ENCODE measurements around the gene CHMP3.

CHMP3 gene

DNA sequence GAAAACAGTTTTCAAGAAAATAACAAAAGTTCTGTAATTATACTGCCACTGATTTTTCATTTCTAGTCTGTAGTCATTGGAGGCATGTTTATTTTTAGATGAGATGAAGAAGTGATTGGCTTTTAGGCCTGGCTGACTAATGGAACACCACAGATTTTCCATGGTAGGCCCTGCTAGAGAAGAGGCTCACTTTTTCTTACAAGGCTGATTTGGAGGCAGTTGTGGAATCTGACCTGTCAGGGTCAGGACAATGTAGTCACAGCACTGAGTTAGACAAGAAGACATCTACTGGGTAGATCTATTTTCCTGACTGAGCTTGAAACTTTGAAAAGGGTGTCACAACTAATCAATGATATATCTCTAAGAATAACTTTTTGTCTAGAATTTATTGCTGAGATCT, 78.1 kb downstream of the CHMP3 start:
- no peak for TF ChIP-seq TCF12 (IDR thresholded peaks at IDR 0.05; ENCODE audit: low read depth)
- no peak for TF ChIP-seq NFIC (IDR thresholded peaks at IDR 0.05)
- TF ChIP-seq EP300 (IDR thresholded peaks at IDR 0.05; ENCODE audit: borderline replicate concordance), result no peak
- no peak for TF ChIP-seq ZBTB7A (IDR thresholded peaks at IDR 0.05; ENCODE audit: low read depth)
- TF ChIP-seq TEAD4 (IDR thresholded peaks at IDR 0.05), result no peak
- TF ChIP-seq YY1 (IDR thresholded peaks at IDR 0.05; ENCODE audit: low read depth), result no peak
- no peak for TF ChIP-seq FOXM1 (IDR thresholded peaks at IDR 0.05; ENCODE audit: borderline replicate concordance, low read depth)
- TF ChIP-seq USF1 (IDR thresholded peaks at IDR 0.05), result no peak
- TF ChIP-seq REST (IDR thresholded peaks at IDR 0.05; ENCODE audit: low read depth), result no peak
- TF ChIP-seq CEBPB (IDR thresholded peaks at IDR 0.05), result no peak
- no peak for TF ChIP-seq CREB1 (IDR thresholded peaks at IDR 0.05; ENCODE audit: low read depth)
- TF ChIP-seq, protein P1, sequence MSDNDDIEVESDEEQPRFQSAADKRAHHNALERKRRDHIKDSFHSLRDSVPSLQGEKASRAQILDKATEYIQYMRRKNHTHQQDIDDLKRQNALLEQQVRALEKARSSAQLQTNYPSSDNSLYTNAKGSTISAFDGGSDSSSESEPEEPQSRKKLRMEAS (IDR thresholded peaks at IDR 0.05), result no peak
- no peak for TF ChIP-seq EGR1 (IDR thresholded peaks at IDR 0.05)
- no peak for TF ChIP-seq TAF1 (IDR thresholded peaks at IDR 0.05; ENCODE audit: low read depth)
- no peak for TF ChIP-seq RAD21 (IDR thresholded peaks at IDR 0.05; ENCODE audit: low read depth)

GRCh38 chr2:86484385-86484784, 78.9 kb downstream of the CHMP3 start:
- TF ChIP-seq EP300 (IDR thresholded peaks at IDR 0.05; ENCODE audit: borderline replicate concordance) (no peak), EGR1 (IDR thresholded peaks at IDR 0.05) (no peak), NFIC (IDR thresholded peaks at IDR 0.05) (no peak), TCF12 (IDR thresholded peaks at IDR 0.05; ENCODE audit: low read depth) (no peak), YY1 (IDR thresholded peaks at IDR 0.05; ENCODE audit: low read depth) (no peak), CREB1 (IDR thresholded peaks at IDR 0.05; ENCODE audit: low read depth) (no peak), CEBPB (IDR thresholded peaks at IDR 0.05) (no peak), FOXM1 (IDR thresholded peaks at IDR 0.05; ENCODE audit: borderline replicate concordance, low read depth) (no peak), RAD21 (IDR thresholded peaks at IDR 0.05; ENCODE audit: low read depth) (no peak), ZBTB7A (IDR thresholded peaks at IDR 0.05; ENCODE audit: low read depth) (no peak)
- TF ChIP-seq, protein P1 (IDR thresholded peaks at IDR 0.05), result no peak

DNA sequence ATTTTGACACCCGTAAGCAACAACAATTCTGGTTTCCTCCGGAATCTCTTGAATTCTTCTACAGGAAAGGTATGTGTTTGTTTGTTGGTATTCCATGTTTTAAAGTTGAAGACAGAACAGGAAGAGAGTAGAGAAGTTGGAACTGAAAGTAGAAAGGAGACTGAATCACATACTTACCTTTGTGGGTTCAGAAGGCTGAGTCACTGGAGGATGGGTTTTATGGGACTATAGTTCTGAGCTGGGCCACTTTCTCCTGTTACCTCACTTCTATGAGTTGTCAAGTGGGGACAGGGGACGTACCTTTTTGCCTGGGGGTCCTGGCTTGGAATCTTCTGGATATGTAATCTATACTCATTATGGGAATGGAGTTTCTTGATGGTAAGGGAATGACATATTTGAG, 81.2 kb downstream of the CHMP3 start:
- no peak for TF ChIP-seq TCF12 (IDR thresholded peaks at IDR 0.05; ENCODE audit: low read depth)
- TF ChIP-seq USF1 (IDR thresholded peaks at IDR 0.05), result no peak
- TF ChIP-seq TAF1 (IDR thresholded peaks at IDR 0.05; ENCODE audit: low read depth), result no peak
- no peak for TF ChIP-seq FOXM1 (IDR thresholded peaks at IDR 0.05; ENCODE audit: borderline replicate concordance, low read depth)
- TF ChIP-seq, protein P1 (IDR thresholded peaks at IDR 0.05), result no peak
- no peak for TF ChIP-seq REST (IDR thresholded peaks at IDR 0.05; ENCODE audit: low read depth)
- TF ChIP-seq CREB1 (IDR thresholded peaks at IDR 0.05; ENCODE audit: low read depth), result no peak
- TF ChIP-seq CEBPB (IDR thresholded peaks at IDR 0.05), result no peak
- no peak for TF ChIP-seq TEAD4 (IDR thresholded peaks at IDR 0.05)
- TF ChIP-seq EP300 (IDR thresholded peaks at IDR 0.05; ENCODE audit: borderline replicate concordance), result no peak
- no peak for TF ChIP-seq RAD21 (IDR thresholded peaks at IDR 0.05; ENCODE audit: low read depth)
- TF ChIP-seq NFIC (IDR thresholded peaks at IDR 0.05), result no peak
- no peak for TF ChIP-seq ZBTB7A (IDR thresholded peaks at IDR 0.05; ENCODE audit: low read depth)
- TF ChIP-seq EGR1 (IDR thresholded peaks at IDR 0.05), result no peak
- TF ChIP-seq YY1 (IDR thresholded peaks at IDR 0.05; ENCODE audit: low read depth), result no peak

DNA sequence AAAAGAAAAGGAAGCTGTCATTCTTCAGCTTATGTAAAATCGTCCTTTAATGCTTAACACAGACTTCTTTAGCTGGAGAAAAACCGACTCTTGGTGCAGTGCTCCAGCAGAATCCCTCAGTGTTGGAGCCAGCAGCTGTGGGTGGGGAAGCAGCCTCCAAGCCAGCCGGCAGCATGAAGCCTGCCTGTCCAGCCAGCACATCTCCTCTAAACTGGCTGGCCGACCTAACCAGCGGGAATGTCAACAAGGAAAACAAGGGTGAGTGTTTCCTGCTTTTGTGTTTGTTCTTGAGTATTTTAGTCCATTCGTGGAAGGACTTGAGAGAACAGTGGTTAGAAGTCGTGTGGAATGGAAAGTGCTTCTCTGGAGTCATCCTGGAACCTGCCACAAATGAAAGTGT, 83.1 kb downstream of the CHMP3 start:
- TF ChIP-seq, protein P1 (IDR thresholded peaks at IDR 0.05), result no peak
- no peak for TF ChIP-seq FOXM1 (IDR thresholded peaks at IDR 0.05; ENCODE audit: borderline replicate concordance, low read depth)
- no peak for TF ChIP-seq NFIC (IDR thresholded peaks at IDR 0.05)
- TF ChIP-seq EGR1 (IDR thresholded peaks at IDR 0.05), result no peak
- no peak for TF ChIP-seq CREB1 (IDR thresholded peaks at IDR 0.05; ENCODE audit: low read depth)
- TF ChIP-seq TEAD4 (IDR thresholded peaks at IDR 0.05), result no peak
- no peak for TF ChIP-seq TCF12 (IDR thresholded peaks at IDR 0.05; ENCODE audit: low read depth)
- no peak for TF ChIP-seq ZBTB7A (IDR thresholded peaks at IDR 0.05; ENCODE audit: low read depth)
- TF ChIP-seq EP300 (IDR thresholded peaks at IDR 0.05; ENCODE audit: borderline replicate concordance), result no peak
- TF ChIP-seq TAF1 (IDR thresholded peaks at IDR 0.05; ENCODE audit: low read depth), result no peak
- no peak for TF ChIP-seq CEBPB (IDR thresholded peaks at IDR 0.05)
- TF ChIP-seq RAD21 (IDR thresholded peaks at IDR 0.05; ENCODE audit: low read depth), result no peak
- TF ChIP-seq YY1 (IDR thresholded peaks at IDR 0.05; ENCODE audit: low read depth), result no peak
- no peak for TF ChIP-seq REST (IDR thresholded peaks at IDR 0.05; ENCODE audit: low read depth)
- no peak for TF ChIP-seq USF1 (IDR thresholded peaks at IDR 0.05)

All from Ishikawa (cell line).